Activated T-cell treated with anti-CD3 and anti-CD28 coated beads for 1 hour (primary cell): ENCODE measurements around the gene IL1R1.

Experiments
- DNase-seq: peaks from one replicate; pipeline ENCODE4 v3.0.0-alpha.2; 2020; ENCODE audit warnings: low read depth

The IL1R1 gene

DNA sequence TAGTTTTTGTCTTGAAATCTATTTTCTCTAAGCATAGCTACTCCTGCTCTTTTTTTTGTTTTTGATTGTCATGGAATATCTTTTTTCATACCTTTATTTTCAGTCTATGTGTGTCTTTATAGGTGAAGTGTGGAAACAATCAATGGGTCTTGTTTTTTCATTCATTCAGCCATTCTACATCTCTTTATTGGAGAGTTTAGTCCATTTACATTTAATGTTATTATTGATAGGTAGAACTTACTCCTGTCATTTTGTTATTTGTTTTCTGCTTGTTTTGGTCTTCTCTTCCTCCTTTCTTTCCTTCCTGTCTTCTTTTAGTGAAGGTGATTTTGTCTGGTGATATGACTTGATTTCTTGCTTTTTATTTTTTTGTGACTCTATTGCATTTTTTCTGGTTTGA, 62.1 kb downstream of the IL1R1 start:
- no peak for DNase-seq

DNA sequence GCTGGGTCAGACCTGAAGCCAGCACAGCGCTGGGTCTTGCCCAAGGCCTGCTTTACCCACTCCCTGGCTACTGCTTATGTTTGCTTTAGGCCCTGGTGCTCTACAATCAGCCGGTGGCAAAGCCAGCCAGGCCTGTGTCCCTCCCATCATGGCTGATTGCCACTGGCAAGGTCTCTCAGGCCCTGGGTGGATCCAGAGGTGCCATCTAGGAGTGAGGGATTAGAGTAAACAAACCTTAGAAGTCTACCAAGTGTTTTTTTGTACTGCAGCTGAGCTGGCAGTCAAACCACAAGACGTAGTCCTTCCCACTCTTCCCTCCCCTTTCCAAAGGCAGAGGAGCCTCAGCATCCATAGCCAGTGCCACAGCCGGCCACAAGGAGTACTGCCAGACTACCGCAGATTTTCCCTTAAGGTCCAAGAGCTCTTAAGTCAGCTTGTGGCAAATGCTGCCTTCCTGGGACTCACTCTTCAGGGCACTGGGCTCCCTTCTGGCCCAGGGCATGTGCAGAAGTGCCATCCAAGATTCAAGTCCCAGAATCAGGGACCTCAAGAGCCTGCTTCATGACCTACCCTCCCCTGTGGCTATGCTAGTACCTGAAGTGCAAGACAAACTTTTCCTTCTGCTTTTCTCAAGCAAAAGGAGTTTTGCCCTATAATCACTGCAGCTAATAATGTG, 64.3 kb downstream of the IL1R1 start:
- no peak for DNase-seq

DNA sequence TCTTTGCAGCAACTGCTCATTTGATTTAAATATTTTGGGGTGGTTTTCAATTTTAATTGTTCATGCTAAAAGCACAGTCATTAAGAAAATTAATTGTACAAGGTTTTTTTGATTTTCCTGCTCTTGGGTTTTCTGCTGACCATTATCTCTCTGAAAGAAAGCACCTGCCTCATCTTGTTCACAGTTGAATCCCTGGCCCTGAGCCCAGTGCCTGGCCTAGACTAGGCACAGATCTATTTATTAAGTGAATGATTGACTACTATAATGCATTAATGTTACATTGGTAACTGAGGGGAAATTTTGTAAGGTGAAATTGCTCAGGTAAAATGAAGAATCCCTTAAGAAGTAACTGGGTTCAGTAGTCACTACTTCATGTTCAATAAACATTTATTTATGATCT, 66.2 kb downstream of the IL1R1 start:
- no peak for DNase-seq

GRCh38 chr2:102209474-102209873, 66.9 kb downstream of the IL1R1 start:
- no peak for DNase-seq

DNA sequence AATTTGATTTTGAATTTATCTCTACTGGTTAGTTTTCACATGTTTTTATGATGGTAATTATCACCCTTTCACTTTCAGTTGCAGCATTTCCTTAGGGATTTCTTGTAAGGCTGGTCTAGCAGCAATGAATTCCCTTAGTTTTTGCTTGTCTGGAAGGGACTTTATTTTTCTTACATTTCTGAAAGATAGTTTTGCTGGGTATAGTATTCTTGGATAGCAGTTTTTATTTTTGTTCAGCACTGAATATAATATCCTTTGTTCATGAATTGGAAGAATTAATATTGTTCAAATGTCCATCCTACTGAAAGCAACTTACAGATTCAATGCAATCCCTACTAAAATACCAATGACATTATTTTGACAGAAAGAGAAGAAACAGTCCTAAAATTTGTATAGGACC, 74.5 kb downstream of the IL1R1 start:
- DNase-seq: no peak

DNA sequence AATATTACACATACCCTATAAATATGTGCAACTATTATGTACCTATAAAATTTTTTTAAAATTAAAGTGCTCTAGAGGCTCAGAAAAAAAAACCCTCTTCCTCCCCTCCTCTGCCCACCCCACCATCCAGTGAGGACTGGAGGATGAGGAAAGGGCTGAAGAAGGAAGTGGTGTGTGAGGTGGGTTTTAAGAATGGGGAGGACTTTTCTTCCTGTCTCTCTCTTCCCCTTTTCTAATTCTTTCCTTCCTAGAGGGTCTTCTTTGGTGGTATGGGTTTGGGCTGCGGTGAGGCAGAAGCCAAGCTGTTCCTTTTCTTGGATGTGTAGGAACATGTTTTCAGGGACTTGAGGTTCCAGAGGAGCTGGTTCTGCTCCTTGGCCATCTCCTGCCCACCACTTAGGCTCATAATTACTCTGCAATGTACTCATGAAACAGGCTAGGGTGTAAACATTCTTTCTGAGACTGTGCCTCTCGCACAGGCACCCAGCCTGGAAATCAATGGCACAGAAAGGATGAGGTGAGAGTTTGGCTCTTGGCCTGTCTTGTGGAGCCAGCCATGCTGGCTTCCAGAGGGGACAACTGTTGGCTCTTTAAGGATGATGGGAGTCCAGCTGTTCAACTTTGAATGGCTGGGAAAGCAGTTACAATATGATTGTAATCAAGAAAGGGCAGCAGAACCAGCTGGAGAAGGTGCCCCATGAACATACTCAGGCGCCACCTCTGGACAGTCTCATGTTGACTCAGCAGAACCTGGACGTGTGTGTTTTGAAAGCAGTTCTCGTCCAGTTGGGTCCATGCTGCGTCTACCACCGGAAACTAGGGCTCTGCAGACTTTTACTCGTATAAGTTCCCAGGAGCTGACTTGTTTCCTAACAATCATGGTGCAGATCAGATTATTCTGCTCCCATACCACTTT, 82.5 kb downstream of the IL1R1 start:
- no peak for DNase-seq

DNA sequence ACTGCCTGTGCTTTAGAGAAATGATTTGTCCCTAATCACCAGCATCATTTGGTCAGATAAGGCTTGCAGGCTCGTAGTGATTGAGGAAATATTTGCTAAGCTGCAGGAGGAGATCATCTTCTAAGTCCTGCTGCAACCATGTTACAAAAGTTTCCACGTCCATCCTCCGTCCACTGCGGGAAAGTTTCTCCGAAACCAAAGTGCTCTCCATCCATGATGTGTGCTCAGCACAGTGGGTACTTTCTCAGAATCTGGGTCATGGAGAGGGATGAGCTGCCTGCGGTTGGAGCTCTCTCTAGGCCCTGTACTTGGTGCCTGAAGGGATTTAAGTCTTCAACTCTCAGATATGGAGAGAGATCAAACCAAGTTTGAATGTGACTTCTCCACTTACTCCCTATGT, 83.6 kb downstream of the IL1R1 start:
- DNase-seq: no peak

GRCh38 chr2:102226612-102227391, 84.3 kb downstream of the IL1R1 start:
- DNase-seq: no peak

DNA sequence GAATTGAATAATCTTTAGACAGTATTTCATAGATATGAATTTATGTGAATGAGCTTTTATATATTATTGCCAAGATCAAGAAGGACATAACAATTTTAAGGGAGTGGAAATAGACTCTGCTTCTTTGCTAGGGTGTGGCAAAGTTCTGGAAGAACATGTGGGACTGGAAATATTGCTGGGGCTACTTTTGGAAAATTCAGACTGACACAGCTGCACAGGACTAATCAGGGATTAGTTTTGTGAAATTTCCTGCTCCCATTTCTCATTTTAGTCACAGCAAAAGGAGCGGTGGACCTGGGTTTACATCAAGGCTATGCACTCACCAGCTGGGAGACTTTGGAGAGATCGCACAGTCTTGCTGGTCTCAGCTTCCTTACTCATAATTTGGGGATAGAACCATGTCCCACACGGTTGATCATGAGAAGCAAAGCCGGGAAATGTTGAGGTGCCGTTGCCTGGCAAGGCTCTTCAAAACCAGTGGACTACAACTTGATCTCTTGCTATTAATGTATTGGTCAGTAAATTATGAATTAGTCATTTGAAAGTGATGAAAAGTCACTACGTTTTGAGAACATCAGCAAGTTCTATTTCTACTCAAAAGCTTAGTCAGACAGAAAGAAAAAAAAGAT, 86.7 kb downstream of the IL1R1 start:
- no peak for DNase-seq
